SJCRH30 (cell line): ENCODE measurements around the gene TMEFF1. TPM values are rescaled to one million over a fixed set of nuclear protein-coding genes. Genes with fewer than 3 reads are reported as not detected.
"Not testable (repeated sequence)": the region's sequence is repeated elsewhere in the genome, so short reads cannot be mapped to it uniquely, and the experiment has no call there.

Experiments used
- DNase-seq, 2 experiments: peaks; one replicate each; pipeline ENCODE4 v3.0.0-alpha.2; 2015 to 2020
- H3K27ac ChIP-seq: fragments of 250-450 bp; sonication (Bioruptor Pico); 2 replicates; pipeline ENCODE4 v1.5.1; 2020; ENCODE audit warnings: mild to moderate bottlenecking, moderate library complexity
- H3K27me3 ChIP-seq: fragments of 250-450 bp; sonication (Bioruptor Pico); 2 replicates; pipeline ENCODE4 v1.5.1; 2020; ENCODE audit warnings: mild to moderate bottlenecking, moderate library complexity
- H3K36me3 ChIP-seq: fragments of 250-450 bp; sonication (Bioruptor Pico); 2 replicates; pipeline ENCODE4 v1.5.1; 2020; ENCODE audit warnings: mild to moderate bottlenecking, moderate library complexity
- H3K4me1 ChIP-seq: fragments of 250-450 bp; sonication (Bioruptor Pico); 2 replicates; pipeline ENCODE4 v1.5.1; 2020; ENCODE audit warnings: mild to moderate bottlenecking, moderate library complexity
- H3K4me3 ChIP-seq: fragments of 250-450 bp; sonication (Bioruptor Pico); 2 replicates; pipeline ENCODE4 v1.5.1; 2020; ENCODE audit warnings: mild to moderate bottlenecking, moderate library complexity
- H3K9me3 ChIP-seq: fragments of 250-450 bp; sonication (Bioruptor Pico); replicated peaks from 2 replicates; pipeline ENCODE4 v1.5.1; 2020; ENCODE audit warnings: mild to moderate bottlenecking, moderate library complexity
- total RNA-seq: library from RNA; depleted of rRNA; stranded (reverse); fragments of >200 nt; shearing (Covaris generic); gene quantifications from 2 replicates; pipeline ENCODE4 v1.2.3, GENCODE V29; 2014

TMEFF1 gene
- total RNA-seq, 1 experiment from 2014 or later, result 20.6 TPM

DNA sequence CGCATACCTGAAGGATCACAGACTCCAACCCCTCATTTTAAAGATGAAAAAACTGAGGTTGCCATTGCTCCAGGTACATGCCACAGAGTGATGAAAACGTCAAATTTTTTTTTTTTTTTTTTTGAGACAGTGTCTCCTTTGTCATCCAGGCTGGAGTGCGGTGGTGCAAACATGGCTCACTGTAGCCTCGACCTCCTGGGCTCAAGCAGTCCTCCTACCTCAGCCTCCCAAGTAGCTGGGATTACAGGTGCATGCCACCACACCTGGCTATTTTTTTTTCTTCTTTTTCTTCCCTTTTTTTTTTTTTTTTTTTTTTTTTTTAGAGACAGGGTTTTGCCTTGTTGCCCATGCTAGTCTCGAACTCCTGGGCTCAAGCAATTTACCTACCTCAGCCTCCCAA lies 32.5 kb upstream of the TMEFF1 start:
- H3K27ac ChIP-seq, H3K27me3 ChIP-seq, H3K4me3 ChIP-seq, H3K4me1 ChIP-seq, H3K9me3 ChIP-seq, DNase-seq: not testable (repeated sequence)
- H3K36me3 ChIP-seq, result peaks cover 33% of the 10 kb centered on the region

- H3K4me1 ChIP-seq, result peaks cover 7% of the 10 kb centered on the region
- H3K27ac ChIP-seq, result no peak overlapping the region
- no peak overlapping the region for H3K4me3 ChIP-seq
- H3K9me3 ChIP-seq, result no peaks in the 10 kb centered on the region
- H3K36me3 ChIP-seq, result peaks cover 41% of the 10 kb centered on the region
- no peak for DNase-seq
- H3K27me3 ChIP-seq, result no peaks in the 10 kb centered on the region
These were observed 31.0 kb upstream of the TMEFF1 start for GRCh38 chr9:100441911-100442361.

DNA sequence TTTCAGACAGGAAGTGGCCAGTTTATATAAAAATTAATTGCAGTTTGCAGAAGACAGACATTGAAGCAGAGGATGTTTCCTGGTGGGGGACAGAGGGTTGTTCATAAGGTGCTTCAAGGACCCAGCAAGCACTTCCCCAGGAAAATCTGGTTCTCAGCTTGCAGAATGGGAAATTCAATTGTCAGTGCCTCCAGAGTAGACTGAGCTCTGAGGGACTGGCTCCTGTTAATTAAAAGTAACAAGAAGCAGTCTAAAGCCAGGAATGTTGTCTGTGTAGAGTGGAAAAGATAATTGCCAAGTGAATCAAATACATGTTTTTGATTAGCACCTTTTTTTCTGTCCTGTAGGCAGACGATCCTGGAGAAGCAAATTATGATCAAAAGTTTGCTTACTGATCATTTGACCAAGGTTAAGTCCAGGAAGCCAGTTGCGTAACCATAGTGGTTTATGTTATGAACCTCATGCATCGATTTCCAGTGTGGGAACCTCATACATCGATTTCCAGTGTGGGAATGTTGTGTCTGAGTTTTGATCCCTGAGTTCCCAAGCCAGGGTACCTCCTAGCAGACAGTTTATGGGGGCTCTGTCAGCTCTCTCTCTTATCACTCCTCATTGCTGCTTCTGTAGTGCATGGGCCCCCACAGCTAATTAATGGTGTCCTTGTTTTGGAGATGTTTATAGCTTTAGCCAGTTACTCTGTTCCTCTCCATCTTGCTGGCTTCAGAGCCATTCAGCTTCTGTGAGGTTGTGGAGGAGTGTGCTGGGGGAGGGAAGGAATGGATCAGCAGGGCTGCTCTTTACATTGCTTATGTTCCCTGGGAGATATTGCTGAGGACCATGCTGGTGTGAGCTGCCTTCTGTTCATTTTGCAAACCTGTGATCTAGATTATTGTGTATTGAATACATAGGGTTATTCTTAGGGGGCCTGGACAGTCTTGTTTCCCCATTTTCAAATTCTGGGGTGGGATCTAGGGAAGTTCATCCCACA lies 28.9 kb upstream of the TMEFF1 start:
- peaks cover 7% of the 10 kb centered on the region for H3K4me1 ChIP-seq
- no peaks in the 10 kb centered on the region for H3K27me3 ChIP-seq
- H3K9me3 ChIP-seq, result no peaks in the 10 kb centered on the region
- H3K36me3 ChIP-seq, result peaks cover 53% of the 10 kb centered on the region
- no peak overlapping the region for H3K27ac ChIP-seq
- DNase-seq, result no peak
- no peak overlapping the region for H3K4me3 ChIP-seq

- peaks cover 60% of the 10 kb centered on the region for H3K36me3 ChIP-seq
- DNase-seq, result no peak
- H3K4me3 ChIP-seq, result no peak overlapping the region
- no peaks in the 10 kb centered on the region for H3K27me3 ChIP-seq
- H3K27ac ChIP-seq, result no peak overlapping the region
- H3K9me3 ChIP-seq, result no peaks in the 10 kb centered on the region
- peaks cover under 1% of the 10 kb centered on the region; the same call in 1 of the 2 replicates for H3K4me1 ChIP-seq
These were observed 27.6 kb upstream of the TMEFF1 start for GRCh38 chr9:100445161-100445902.

DNA sequence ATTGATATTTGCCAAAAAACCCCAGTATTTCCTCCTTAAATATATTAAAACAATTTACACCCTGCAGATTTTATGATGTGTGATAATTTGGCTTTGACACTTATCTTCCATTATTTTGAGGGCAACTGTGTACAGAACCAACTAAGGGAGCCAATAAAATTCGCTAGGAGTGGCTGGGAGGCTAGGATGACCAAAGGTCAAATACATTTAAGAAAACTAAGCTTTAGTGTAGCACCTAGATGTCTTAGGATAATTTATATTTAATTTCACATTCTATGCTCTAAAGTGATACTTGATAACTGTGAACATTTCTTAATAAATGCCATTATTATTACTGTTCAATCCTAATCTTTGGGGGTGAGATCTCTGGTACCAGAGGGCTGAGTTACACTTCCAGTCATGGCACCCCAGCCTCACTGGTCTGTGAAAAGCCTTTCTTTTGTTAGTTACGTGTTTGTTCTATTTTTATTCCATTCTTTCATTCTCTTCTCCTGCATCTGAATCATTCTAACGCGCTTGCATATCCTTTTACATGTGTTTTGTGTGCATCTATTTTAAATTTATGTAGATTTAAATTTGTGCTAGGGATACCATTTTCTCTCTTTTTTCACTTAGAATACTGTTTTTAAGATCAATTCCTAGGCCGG lies 26.9 kb upstream of the TMEFF1 start:
- peaks cover 60% of the 10 kb centered on the region for H3K36me3 ChIP-seq
- H3K27ac ChIP-seq, result no peak overlapping the region
- no peaks in the 10 kb centered on the region for H3K27me3 ChIP-seq
- H3K9me3 ChIP-seq, result no peaks in the 10 kb centered on the region
- no peak for DNase-seq
- H3K4me1 ChIP-seq, result no peaks in the 10 kb centered on the region
- H3K4me3 ChIP-seq, result no peak overlapping the region

DNA sequence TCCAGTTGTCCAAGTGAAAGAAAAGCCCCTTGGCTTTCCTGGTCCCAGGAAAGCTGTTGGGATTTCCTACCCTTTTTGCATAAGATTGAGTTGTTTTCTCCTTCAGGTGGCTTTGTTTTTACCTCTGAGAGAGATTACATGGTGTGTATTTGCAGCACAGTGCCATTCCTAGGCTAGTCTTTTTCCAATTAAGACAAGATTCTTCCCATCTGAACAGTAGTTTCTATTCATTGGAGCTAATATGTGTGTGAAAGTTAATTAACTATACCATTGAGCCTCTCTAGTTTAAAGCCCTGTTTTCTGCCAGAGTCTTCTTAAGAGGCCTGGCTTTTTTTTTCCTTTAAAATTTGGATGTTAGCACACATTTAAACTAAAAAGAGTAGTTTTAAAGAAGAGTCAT lies 25.9 kb upstream of the TMEFF1 start:
- H3K4me3 ChIP-seq, result no peak overlapping the region
- peaks cover 66% of the 10 kb centered on the region for H3K36me3 ChIP-seq

GRCh38 chr9:100448266-100448665 lies 24.7 kb upstream of the TMEFF1 start:
- H3K4me3 ChIP-seq, result no peak overlapping the region
- no peaks in the 10 kb centered on the region for H3K27me3 ChIP-seq
- H3K36me3 ChIP-seq, result peaks cover 68% of the 10 kb centered on the region
- no peak for DNase-seq
- no peaks in the 10 kb centered on the region for H3K4me1 ChIP-seq
- no peak overlapping the region for H3K27ac ChIP-seq
- H3K9me3 ChIP-seq, result peaks cover 6% of the 10 kb centered on the region; the same call in 1 of the 2 replicates

More for the DNA sequence above, 25.9 kb upstream of the TMEFF1 start:
- no peaks in the 10 kb centered on the region for H3K9me3 ChIP-seq
- H3K4me1 ChIP-seq, result no peaks in the 10 kb centered on the region
- no peak for DNase-seq
- no peaks in the 10 kb centered on the region for H3K27me3 ChIP-seq
- no peak overlapping the region for H3K27ac ChIP-seq

DNA sequence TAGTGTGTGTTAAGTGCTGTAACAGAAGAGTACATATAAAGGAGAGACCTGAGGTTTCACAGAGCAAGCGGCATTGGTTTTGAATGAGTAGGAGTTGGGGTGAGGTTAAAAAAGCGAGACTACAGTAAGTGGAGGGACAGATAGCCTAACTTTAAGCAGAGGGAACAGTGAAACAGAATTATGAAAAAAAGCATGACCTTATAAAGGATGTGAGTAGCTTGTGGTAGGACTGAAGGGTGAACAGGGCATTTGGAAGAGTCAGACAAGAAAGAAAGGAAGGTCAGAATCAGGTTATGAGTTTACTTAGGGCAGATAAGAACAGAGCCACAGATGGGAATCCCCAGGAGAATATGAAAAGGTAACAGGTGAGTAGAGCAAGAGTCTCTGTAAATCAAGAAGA lies 23.5 kb upstream of the TMEFF1 start:
- Histone ChIP-seq H3K4me1 (no peaks in the 10 kb centered on the region), H3K27me3 (no peaks in the 10 kb centered on the region), H3K4me3 (no peak overlapping the region), H3K9me3 (peaks cover 6% of the 10 kb centered on the region; the same call in 1 of the 2 replicates), H3K27ac (no peak overlapping the region), H3K36me3 (peaks cover 67% of the 10 kb centered on the region)
- DNase-seq, result no peak

- no peaks in the 10 kb centered on the region for H3K27me3 ChIP-seq
- peaks cover 43% of the 10 kb centered on the region for H3K36me3 ChIP-seq
- H3K27ac ChIP-seq, result no peak overlapping the region
- peaks cover 6% of the 10 kb centered on the region; the same call in 1 of the 2 replicates for H3K9me3 ChIP-seq
- no peak for DNase-seq
- H3K4me3 ChIP-seq, result no peak overlapping the region
- H3K4me1 ChIP-seq, result no peaks in the 10 kb centered on the region
These were observed 20.1 kb upstream of the TMEFF1 start for GRCh38 chr9:100452894-100453293.

- Histone ChIP-seq H3K4me1 (no peaks in the 10 kb centered on the region), H3K27ac (no peak overlapping the region), H3K27me3 (no peaks in the 10 kb centered on the region), H3K36me3 (peaks cover 32% of the 10 kb centered on the region), H3K4me3 (no peak overlapping the region), H3K9me3 (peaks cover 6% of the 10 kb centered on the region)
- no peak for DNase-seq
These were observed 17.5 kb upstream of the TMEFF1 start for GRCh38 chr9:100455470-100455869.

DNA sequence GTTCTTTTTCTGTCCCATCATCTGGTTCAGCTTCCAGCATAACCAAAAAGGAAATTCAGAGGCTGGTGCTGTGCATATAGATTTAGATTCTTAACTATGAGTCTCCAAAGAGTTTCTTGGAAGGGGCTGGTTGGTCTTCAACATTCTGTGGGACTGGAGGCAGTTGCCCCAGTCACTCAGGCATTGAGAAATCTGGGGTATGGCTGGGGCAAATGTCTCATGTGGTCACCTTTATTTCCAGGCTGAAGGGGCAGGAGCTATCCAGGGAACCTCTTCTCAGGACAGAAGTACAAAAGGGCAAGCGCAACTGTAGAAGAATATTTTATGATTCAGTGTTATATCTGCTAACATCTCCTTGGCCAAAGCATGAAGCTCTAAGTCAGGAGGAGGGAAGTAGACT lies 15.4 kb upstream of the TMEFF1 start:
- Histone ChIP-seq H3K36me3 (peaks cover 21% of the 10 kb centered on the region), H3K27me3 (no peaks in the 10 kb centered on the region), H3K4me3 (no peak overlapping the region), H3K27ac (no peak overlapping the region), H3K4me1 (no peaks in the 10 kb centered on the region), H3K9me3 (peaks cover 6% of the 10 kb centered on the region)
- DNase-seq, result no peak

- Histone ChIP-seq H3K36me3 (peaks cover 3% of the 10 kb centered on the region; the same call in 1 of the 2 replicates), H3K4me3 (no peak overlapping the region), H3K27me3 (no peaks in the 10 kb centered on the region), H3K4me1 (no peaks in the 10 kb centered on the region), H3K9me3 (no peaks in the 10 kb centered on the region; the same call in 1 of the 2 replicates), H3K27ac (no peak overlapping the region)
- DNase-seq, result no peak
These were observed 13.0 kb upstream of the TMEFF1 start for GRCh38 chr9:100459963-100460362.

- Histone ChIP-seq H3K27me3 (no peaks in the 10 kb centered on the region), H3K27ac (no peak overlapping the region), H3K4me1 (no peaks in the 10 kb centered on the region), H3K9me3 (no peaks in the 10 kb centered on the region), H3K36me3 (no peaks in the 10 kb centered on the region), H3K4me3 (no peak overlapping the region)
- DNase-seq, result no peak
These were observed 7.7 kb upstream of the TMEFF1 start for GRCh38 chr9:100465274-100465673.

DNA sequence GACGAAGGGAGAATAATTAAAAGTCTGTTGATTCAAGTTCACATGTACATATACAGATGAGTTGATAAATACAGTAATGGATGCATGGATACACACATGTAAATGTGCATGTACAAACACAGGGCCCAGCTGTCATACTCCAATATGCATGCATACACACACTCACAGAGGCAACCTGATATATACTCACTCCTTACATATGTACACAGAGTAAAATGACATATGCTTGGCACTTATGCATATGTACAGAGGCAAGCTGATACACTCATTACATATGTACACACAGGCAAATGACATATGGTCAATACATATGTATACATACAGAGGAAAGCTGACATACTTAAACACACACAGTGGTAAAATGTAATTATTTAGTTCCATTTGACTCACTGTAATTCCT lies 7.2 kb upstream of the TMEFF1 start:
- Histone ChIP-seq H3K4me3 (no peak overlapping the region), H3K36me3 (no peaks in the 10 kb centered on the region), H3K9me3 (no peaks in the 10 kb centered on the region), H3K4me1 (no peaks in the 10 kb centered on the region), H3K27ac (no peak overlapping the region), H3K27me3 (no peaks in the 10 kb centered on the region)
- DNase-seq, result no peak
